GM13977 (cell line): ENCODE measurements around the gene COQ8A.

Experiments used
- DNase-seq: peaks from one replicate; pipeline ENCODE4 v3.0.0; 2012; ENCODE audit warnings: low spot score
- in situ Hi-C: fragments of 300-500 bp; cut with MboI; formaldehyde crosslinking; loops from one replicate; pipeline ENCODE4 v1.12.0; 2022; ENCODE audit warnings: low sequenced_read_pairs, low pct_unique_long_range_greater_than_20kb, mixed read lengths, inconsistent platforms; ENCODE audit not compliant: unreplicated experiment
- TF ChIP-seq, protein P1 (sequence below): IDR thresholded peaks from 2 replicates; pipeline ENCODE4 v1.5.1; 2012; ENCODE audit warnings: mild to moderate bottlenecking, control low read depth; ENCODE audit not compliant: insufficient read depth; ENCODE audit errors: extremely low read depth, missing control alignments

The COQ8A gene

DNA sequence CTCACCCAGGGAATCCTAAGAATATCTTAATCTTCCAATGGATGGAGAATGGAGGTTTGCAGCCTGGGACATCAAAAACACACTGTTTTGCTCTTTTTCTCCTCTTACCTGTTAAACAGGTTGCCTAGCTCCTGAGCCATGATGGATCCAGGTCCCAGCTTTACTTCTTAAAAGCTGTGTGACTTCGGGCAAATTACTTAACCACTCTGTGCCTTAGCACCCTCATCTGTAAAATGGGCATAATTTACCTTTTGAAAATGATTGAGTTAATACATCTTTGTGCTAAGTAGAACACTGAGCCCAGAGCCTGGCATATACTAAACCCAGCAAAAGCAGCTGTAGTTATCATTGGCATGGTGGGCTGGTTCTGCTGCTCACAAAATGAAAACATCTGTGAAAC is 10.2 kb downstream of the COQ8A start:
- DNase-seq, result no peak
- in situ Hi-C loops, result no loop called here
- TF ChIP-seq, protein P1, sequence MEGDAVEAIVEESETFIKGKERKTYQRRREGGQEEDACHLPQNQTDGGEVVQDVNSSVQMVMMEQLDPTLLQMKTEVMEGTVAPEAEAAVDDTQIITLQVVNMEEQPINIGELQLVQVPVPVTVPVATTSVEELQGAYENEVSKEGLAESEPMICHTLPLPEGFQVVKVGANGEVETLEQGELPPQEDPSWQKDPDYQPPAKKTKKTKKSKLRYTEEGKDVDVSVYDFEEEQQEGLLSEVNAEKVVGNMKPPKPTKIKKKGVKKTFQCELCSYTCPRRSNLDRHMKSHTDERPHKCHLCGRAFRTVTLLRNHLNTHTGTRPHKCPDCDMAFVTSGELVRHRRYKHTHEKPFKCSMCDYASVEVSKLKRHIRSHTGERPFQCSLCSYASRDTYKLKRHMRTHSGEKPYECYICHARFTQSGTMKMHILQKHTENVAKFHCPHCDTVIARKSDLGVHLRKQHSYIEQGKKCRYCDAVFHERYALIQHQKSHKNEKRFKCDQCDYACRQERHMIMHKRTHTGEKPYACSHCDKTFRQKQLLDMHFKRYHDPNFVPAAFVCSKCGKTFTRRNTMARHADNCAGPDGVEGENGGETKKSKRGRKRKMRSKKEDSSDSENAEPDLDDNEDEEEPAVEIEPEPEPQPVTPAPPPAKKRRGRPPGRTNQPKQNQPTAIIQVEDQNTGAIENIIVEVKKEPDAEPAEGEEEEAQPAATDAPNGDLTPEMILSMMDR, result no peak

DNA sequence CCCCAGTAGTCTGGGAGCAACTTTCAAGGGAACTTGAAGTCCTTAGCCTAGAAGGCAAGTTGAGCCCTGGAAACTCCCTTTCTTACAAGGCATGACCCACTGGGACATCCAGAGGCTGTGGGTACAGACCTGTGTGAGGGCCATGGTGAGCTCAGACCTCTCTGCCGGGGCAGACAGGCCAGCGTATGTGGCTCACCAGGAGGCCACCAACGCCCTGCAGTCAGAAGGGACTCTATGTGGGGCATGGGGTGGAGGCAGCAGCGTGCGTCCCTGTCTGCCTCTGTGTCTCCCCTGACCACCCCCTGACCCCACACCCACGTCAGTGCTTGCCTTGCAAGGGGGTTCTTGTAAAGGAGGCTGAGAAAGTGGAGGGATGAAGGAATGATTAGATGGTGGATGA is 10.8 kb downstream of the COQ8A start:
- in situ Hi-C loops, result no loop called here
- DNase-seq, result no peak
- TF ChIP-seq, protein P1, result no peak

DNA sequence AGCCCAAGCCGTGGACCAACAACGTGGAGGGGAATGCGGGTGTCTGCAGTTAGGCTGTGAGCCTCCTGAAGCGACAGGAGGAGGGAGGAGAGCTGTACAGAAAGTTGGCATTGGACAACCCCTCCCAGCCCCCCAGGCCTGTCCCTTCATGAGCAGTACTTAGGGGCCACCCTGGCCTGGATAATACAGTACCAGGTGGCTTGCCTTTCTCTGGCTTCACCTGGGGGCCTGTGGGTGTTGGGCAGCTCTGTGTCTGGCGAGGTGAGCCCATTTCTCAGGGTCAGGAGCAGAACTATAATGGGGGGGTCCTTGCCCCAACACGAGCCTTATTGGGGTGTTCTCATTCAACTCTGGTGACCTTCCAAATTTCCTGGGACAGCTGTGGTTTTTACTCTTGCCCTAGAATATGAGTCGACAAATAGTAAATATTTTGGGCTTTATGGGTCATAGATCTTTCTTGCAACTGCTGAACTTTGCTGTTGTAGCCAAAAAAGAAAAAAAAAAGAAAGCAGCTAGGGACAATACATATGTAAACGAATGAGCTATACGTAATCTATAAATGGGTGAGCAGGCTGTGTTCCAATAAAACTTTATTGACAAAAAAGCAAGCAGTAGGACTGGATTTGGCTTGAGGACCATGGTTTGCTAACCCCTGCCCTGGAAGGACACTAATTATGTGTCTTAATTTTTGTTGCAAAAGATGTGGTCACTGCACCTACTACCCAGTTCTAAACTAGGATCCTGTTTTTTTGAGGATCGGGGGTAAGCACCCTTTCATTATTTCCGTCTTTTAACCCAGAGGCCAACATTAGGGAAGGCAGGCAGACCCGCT is 11.4 kb downstream of the COQ8A start:
- no peak for DNase-seq
- TF ChIP-seq, protein P1, result no peak
- in situ Hi-C loops, result no loop called here

DNA sequence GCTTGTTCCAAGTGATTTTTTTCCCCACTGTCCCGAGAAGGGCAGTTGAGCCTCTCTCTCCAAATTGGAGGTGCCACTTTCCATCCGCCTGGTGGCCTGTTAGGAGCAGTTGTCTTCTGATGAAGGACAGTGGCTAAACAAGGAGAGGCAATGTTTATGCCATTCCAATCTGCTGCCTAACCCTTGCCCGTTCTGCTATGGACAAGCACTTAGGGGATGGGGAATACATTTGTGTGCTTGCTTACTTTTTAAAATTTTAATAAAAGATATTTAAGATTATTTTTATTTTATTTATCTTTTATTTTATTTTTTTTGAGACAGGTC is 12.0 kb downstream of the COQ8A start:
- TF ChIP-seq, protein P1, result no peak
- no peak for DNase-seq
- in situ Hi-C loops, result no loop called here

DNA sequence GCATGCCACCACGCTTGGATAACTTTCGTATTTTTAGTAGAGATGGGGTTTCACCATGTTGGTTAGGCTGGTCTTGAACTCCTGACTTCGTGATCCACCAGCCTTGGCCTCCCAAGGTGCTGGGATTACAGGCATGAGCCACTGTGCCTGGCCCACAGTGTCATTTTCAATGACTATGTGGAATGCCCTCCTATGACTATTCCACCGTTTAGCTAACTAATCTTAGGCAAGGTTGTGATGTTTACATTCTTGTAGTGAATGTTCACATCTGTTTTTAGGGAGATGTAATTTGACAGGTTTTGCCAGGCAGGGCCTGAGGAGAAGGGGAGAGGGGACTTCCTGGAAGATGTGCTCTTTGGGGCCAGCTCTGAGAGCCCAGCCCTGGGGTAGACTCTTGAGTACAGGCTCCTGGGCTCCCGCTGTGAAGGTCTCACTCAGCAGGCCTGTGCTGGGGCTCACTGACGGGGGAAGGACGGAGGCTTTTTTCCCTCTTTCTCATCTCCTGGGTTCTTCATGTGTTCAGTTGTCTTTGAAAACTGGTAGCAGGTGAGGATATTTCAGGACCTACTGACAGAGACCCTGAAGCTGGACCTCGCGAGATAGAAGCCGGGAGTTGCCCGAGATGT is 13.2 kb downstream of the COQ8A start:
- TF ChIP-seq, protein P1, result no peak
- DNase-seq, result no peak
- in situ Hi-C loops, result no loop called here

DNA sequence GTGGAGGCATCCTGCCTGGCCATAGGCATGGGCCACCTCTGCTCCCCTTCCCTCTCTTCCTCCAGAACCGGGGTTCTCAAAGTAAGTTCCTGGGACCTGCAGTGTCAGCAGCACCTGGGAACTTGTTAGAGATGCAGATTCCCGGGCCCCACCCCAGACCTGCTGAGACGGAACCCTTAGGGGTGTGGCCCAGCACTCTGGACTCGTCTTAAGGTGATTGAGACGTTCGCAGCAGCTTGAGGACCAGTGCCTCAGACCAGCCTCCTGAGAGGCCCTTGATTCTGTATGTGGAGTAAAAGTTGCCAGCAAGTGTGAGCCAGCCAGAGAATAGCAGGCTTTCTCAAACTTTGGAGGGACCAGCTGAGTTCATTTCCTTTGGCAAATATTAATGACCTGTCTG is 14.2 kb downstream of the COQ8A start:
- DNase-seq, result no peak
- in situ Hi-C loops, result no loop called here
- TF ChIP-seq, protein P1, result no peak
